Vagina (tissue), 2 donors: ENCODE results near the gene HSD11B2. TPM values are rescaled to one million over a fixed set of nuclear protein-coding genes. Genes with fewer than 3 reads are reported as not detected.

ENCODE experiments used
- DNase-seq, 2 donors: peaks; one replicate each; pipeline ENCODE4 v3.0.0-alpha.2; 2017; ENCODE audit errors: extremely low spot score in 2 of 2
- H3K27ac ChIP-seq: fragments of 200-600 bp; sonication (generic); one replicate; pipeline ENCODE4 v1.5.1; 2019
- H3K27me3 ChIP-seq: fragments of 200-600 bp; sonication (generic); one replicate; pipeline ENCODE4 v1.5.1; 2019
- H3K36me3 ChIP-seq, 2 donors: fragments of 200-600 bp; sonication (generic); one replicate each; pipeline ENCODE4 v1.5.1; 2017 to 2019
- H3K4me1 ChIP-seq: fragments of 200-600 bp; sonication (generic); one replicate; pipeline ENCODE4 v1.5.1; 2019
- H3K4me3 ChIP-seq, 2 donors: fragments of 200-600 bp; sonication (generic); 1 replicate in 1 of 2; 2 replicates in 1 of 2; pipeline ENCODE4 v1.5.1; 2016 to 2019
- H3K9me3 ChIP-seq: fragments of 200-600 bp; sonication (generic); one replicate; pipeline ENCODE4 v1.5.1; 2019
- CTCF ChIP-seq, 3 experiments: fragments of 450-650 bp in 2 of 3; fragments of 200-600 bp in 1 of 3; sonication (generic) in 1 of 3; IDR thresholded peaks; one replicate each; pipeline ENCODE4 v1.5.1; 2017 to 2019; ENCODE audit warnings: antibody characterized with exemption in 3 of 3, mild to moderate bottlenecking in 2 of 3, moderate library complexity in 2 of 3
- POLR2A ChIP-seq, 2 donors: fragments of 450-650 bp; IDR thresholded peaks; one replicate each; pipeline ENCODE4 v1.6.1; 2017; ENCODE audit warnings: antibody characterized with exemption in 2 of 2, mild to moderate bottlenecking in 2 of 2, moderate library complexity in 2 of 2
- POLR2AphosphoS5 ChIP-seq, 2 donors: sonication (generic); formaldehyde crosslinking; IDR thresholded peaks; one replicate each; pipeline ENCODE4 v1.9.0; 2017; ENCODE audit warnings: antibody characterized with exemption in 2 of 2, mild to moderate bottlenecking in 2 of 2, low read depth in 1 of 2; ENCODE audit not compliant: insufficient read depth in 1 of 2
- intact Hi-C: fragments of 100-400 bp; cut with DNase I; formaldehyde crosslinking; loops from one replicate; pipeline ENCODE4 v1.15.1; 2023
- total RNA-seq: library from RNA; depleted of rRNA; stranded (reverse); fragments of >200 nt; gene quantifications from one replicate; pipeline ENCODE4 v1.2.3, GENCODE V29; 2016

The HSD11B2 gene
- total RNA-seq, 1 donor from 2014 or later = 30.2 TPM

- H3K4me3 ChIP-seq = no peak overlapping the region
- peaks cover 32% of the 10 kb centered on the region for H3K4me1 ChIP-seq
- H3K9me3 ChIP-seq = no peaks in the 10 kb centered on the region
- TF ChIP-seq POLR2AphosphoS5 (IDR thresholded peaks at IDR 0.05; ENCODE audit: insufficient read depth in 1 of 2, low read depth in 1 of 2) (no peak), CTCF (IDR thresholded peaks at IDR 0.05) (no peak)
- no peak for DNase-seq
- intact Hi-C loops = no loop called here
- H3K36me3 ChIP-seq = no peaks in the 10 kb centered on the region
- peak overlapping the region; percentile 26 for H3K27ac ChIP-seq
- H3K27me3 ChIP-seq = no peaks in the 10 kb centered on the region
Measured at GRCh38 chr16:67425061-67425460, 5.9 kb upstream of the HSD11B2 start.

GRCh38 chr16:67425580-67425979, 5.3 kb upstream of the HSD11B2 start:
- DNase-seq = no peak
- Histone ChIP-seq H3K27ac (peak overlapping the region; percentile 78), H3K9me3 (no peaks in the 10 kb centered on the region), H3K27me3 (no peaks in the 10 kb centered on the region), H3K36me3 (no peaks in the 10 kb centered on the region), H3K4me1 (peaks cover 37% of the 10 kb centered on the region), H3K4me3 (no peak overlapping the region)
- no peak for TF ChIP-seq CTCF (IDR thresholded peaks at IDR 0.05)
- no peak for TF ChIP-seq POLR2A (IDR thresholded peaks at IDR 0.05)
- no peak for TF ChIP-seq POLR2AphosphoS5 (IDR thresholded peaks at IDR 0.05; ENCODE audit: insufficient read depth in 1 of 2, low read depth in 1 of 2)
- intact Hi-C loops = no loop called here

GRCh38 chr16:67426022-67426421, 4.9 kb upstream of the HSD11B2 start:
- Histone ChIP-seq H3K27ac (peak overlapping the region; percentile 78), H3K4me3 (no peak overlapping the region), H3K9me3 (no peaks in the 10 kb centered on the region), H3K4me1 (peaks cover 41% of the 10 kb centered on the region), H3K27me3 (no peaks in the 10 kb centered on the region), H3K36me3 (no peaks in the 10 kb centered on the region)
- DNase-seq = no peak
- no peak for TF ChIP-seq CTCF (IDR thresholded peaks at IDR 0.05)
- intact Hi-C loops = no loop called here

- Histone ChIP-seq H3K4me1 (peaks cover 47% of the 10 kb centered on the region), H3K27ac (peak overlapping the region; percentile 78), H3K4me3 (no peak overlapping the region), H3K36me3 (no peaks in the 10 kb centered on the region), H3K27me3 (no peaks in the 10 kb centered on the region), H3K9me3 (no peaks in the 10 kb centered on the region)
- intact Hi-C loops = no loop called here
- TF ChIP-seq POLR2A (IDR thresholded peaks at IDR 0.05) (no peak), CTCF (IDR thresholded peaks at IDR 0.05) (no peak), POLR2AphosphoS5 (IDR thresholded peaks at IDR 0.05; ENCODE audit: insufficient read depth in 1 of 2, low read depth in 1 of 2) (peak in 1 of 2 donors; percentile 17)
- no peak for DNase-seq
Measured at GRCh38 chr16:67426950-67427349, 4.0 kb upstream of the HSD11B2 start.

- Histone ChIP-seq H3K36me3 (no peaks in the 10 kb centered on the region), H3K27ac (peak overlapping the region; percentile 78), H3K27me3 (no peaks in the 10 kb centered on the region), H3K4me1 (peaks cover 60% of the 10 kb centered on the region), H3K4me3 (no peak overlapping the region), H3K9me3 (no peaks in the 10 kb centered on the region)
- no peak for DNase-seq
- intact Hi-C loops = no loop called here
- TF ChIP-seq POLR2A (IDR thresholded peaks at IDR 0.05) = no peak
- TF ChIP-seq POLR2AphosphoS5 (IDR thresholded peaks at IDR 0.05; ENCODE audit: insufficient read depth in 1 of 2, low read depth in 1 of 2) = peak in 1 of 2 donors; percentile 33
- TF ChIP-seq CTCF (IDR thresholded peaks at IDR 0.05) = peak; percentile 48 to 87 (median 72)
Measured at GRCh38 chr16:67428146-67428731, 2.7 kb upstream of the HSD11B2 start.
